NCI-H82 (cell line): ENCODE data around the gene HCAR3.
"Not testable (repeated sequence)": the region's sequence is repeated elsewhere in the genome, so short reads cannot be mapped to it uniquely, and the experiment has no call there.

Experiments used
- DNase-seq: peaks from one replicate; lab custom pipeline; 2025; lab: John Stamatoyannopoulos, UW

The HCAR3 gene

GRCh38 chr12:122716658-122717057 lies at the start of gene HCAR3:
Gene HCAR3, minus strand, starts transcription at chr12:122716811. Its CDS starts 74 bp downstream, at chr12:122716737.
- not testable (repeated sequence) for DNase-seq

- DNase-seq = no peak
These were observed 41.0 kb upstream of the HCAR3 start for GRCh38 chr12:122757568-122757967.

GRCh38 chr12:122754790-122755189 lies 38.2 kb upstream of the HCAR3 start:
- no peak for DNase-seq

GRCh38 chr12:122753319-122753650 lies 36.7 kb upstream of the HCAR3 start:
- DNase-seq = no peak

- DNase-seq = peak; percentile 99
These were observed 36.1 kb upstream of the HCAR3 start, which contains the start of gene DENR for GRCh38 chr12:122752464-122753318. Gene DENR, plus strand, starts transcription at chr12:122752824. Its CDS starts 878 bp downstream, at chr12:122753702.

- peak; percentile 12 for DNase-seq
These were observed 34.3 kb upstream of the HCAR3 start for GRCh38 chr12:122750781-122751515.

DNA sequence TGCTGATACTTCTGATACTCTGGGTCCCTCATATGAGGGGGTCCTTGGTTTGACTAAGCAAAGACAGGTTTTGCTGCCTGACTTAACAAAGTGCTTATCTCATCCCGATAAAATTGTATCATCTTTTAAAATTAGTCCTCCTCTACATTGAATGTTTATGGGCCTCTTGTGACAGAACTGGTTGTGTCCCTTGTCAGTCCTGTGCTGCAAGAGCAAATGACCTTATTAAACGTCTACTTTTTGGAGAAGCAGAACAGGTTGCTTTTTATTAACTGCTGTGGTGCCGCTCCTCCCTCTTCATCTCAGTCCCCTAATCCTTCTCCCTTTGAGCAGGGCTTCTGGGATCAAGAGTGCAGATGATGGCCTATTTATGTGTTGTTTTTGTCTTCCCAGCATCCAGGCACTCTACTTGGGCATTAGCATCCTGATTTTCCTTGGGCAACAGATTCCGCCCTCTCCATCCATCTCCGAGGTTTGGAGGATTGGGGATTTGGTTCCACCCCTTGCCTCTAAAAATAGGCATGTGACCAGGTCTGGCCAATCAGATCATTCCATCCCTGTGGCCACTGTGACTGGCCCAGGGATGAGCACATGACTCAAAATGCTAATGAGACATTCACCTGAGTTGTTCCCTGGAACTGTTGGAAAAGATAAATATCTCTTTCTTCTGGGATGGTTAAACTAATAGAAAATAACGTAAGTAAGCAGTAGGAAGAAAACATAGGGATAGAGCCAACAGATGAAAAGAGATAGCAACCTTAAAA lies 33.1 kb upstream of the HCAR3 start:
- peak; percentile 62 for DNase-seq

GRCh38 chr12:122747224-122748135 lies 30.9 kb upstream of the HCAR3 start:
- DNase-seq = no peak

GRCh38 chr12:122743895-122744525 lies 27.4 kb upstream of the HCAR3 start:
- no peak for DNase-seq

- no peak for DNase-seq
These were observed 23.7 kb upstream of the HCAR3 start for GRCh38 chr12:122740351-122740750.

DNA sequence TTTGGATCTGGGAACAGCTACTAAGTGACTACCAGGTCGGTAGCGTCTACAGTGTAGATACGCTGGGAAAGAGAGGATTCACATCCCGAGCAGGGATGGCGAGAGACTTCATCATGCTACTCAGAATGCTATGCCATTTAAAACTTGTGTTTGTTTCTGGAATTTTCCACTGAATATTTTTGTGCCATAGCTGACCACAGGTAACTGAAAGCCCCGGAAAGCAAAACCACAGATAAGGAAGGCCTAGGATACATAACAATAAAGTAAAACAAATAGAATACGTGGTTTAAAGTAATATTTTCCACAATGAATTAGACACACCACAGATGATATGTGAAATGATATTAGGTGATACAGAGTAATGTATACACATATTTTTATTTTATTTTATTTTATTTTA lies 22.0 kb upstream of the HCAR3 start:
- DNase-seq = no peak

GRCh38 chr12:122732611-122733010 lies 16.0 kb upstream of the HCAR3 start:
- no peak for DNase-seq

GRCh38 chr12:122732170-122732569 lies 15.6 kb upstream of the HCAR3 start:
- no peak for DNase-seq

DNA sequence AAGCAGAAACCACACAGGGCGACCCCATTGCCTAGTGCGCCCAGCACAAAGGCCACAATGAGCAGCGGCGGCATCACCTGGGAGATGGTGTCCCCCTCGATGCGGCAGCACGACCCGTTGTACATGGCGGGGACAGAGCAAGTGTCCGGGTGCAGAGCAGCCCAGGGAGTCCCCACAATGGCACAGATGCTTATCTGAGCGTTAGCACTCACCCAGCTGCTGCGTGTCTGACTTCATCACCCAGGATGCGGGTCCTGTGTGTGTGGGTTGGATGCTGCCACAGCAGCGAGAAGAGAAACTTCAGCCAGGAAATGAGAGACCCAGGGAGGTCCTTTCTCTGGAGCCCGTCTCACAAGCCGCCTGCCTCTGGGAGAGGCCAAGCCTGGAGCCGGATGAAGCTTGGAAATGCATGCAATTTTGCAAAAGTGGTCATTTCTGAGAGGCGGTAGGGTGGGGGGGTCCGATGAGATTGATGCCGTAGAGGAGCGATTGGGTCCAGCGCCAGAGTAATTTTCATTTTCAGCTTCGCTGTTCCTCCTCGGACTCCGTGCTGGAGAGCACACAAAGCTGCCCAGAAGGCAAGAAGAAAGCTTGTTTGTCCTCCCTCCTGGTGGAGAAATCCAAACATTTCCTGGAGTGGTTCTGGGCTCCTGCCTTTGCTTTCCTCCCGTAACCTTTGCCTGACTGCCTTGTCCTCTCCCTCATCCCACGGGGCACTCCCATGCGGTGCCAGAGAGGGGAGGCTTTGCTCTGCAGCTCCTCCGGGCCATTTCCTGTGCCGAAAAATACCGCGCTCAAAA lies 13.8 kb upstream of the HCAR3 start, which contains the start of gene HCAR1:
TSS of gene HCAR1 (minus strand) at position 630 of the 800 bp plus-strand sequence. CDS start at position 125, 505 bp downstream.
- no peak for DNase-seq

GRCh38 chr12:122729583-122730214 lies 13.1 kb upstream of the HCAR3 start:
- DNase-seq = no peak

DNA sequence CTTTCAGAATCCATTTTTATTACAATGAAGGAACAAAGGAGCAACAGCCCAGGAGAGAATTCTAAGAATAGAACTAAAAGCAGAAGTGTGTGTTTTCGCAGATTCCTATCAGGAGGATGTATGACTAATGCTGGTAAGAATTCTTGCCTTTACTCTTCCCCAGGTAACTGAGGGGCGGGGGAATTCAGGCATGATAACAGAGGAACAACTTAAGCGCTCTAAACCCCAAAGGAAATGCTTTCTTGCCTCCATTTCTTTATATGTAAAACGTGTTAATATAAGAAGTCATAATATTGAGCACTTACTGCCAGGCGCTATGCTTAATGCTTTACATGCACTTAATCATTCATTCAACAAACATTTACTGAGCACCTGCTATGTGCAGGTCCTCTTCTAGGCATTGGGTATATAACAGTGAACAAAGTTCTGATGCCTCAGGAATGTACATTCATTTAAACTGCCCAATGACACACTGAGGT lies 9.5 kb upstream of the HCAR3 start:
- DNase-seq = no peak

- DNase-seq = no peak
These were observed 9.0 kb upstream of the HCAR3 start for GRCh38 chr12:122725452-122726079.

DNA sequence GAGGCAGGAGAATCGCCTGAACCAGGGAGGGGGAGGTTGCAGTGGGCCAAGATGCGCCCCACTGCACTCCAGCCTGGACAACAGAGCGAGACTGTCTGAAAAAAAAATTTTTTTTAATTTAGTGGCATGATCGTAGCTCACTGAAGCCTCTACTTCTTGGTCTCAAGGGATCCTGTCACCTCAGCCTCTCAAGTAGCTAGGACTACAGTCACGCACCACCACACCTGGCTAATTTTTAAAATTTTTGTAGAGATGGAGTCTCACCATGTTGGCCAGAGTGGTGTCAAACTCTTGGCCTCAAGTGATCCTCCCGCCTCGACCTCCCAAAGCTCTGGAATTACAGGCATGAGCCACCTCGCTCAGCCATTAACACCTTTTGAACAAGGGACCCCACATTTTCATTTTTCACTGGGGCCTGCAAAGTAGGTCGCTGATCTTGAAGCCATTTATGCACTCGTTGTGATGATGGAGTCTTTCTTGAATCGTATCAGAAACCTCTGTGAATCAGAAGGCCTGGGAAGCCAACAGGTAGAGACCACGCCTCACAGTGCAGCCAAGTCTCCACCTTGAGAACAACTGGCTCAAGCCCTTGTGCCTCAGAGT lies 8.1 kb upstream of the HCAR3 start:
- no peak for DNase-seq
